H9 (cell line): ENCODE results near the gene MARK2. TPM values are rescaled to one million over a fixed set of nuclear protein-coding genes. Genes with fewer than 3 reads are reported as not detected.

Source experiments
- DNase-seq: peaks from one replicate; pipeline ENCODE4 v3.0.0-alpha.2; 2017
- H2AFZ ChIP-seq: one replicate; pipeline ENCODE4 v1.6.1; 2013; ENCODE audit warnings: mild to moderate bottlenecking, low read length, control low read depth, moderate library complexity
- H2AK5ac ChIP-seq: 2 replicates; pipeline ENCODE4 v1.6.1; 2013; ENCODE audit warnings: low read length, control low read depth, mixed read lengths; ENCODE audit not compliant: insufficient read length
- H2BK120ac ChIP-seq: one replicate; pipeline ENCODE4 v1.6.1; 2013; ENCODE audit warnings: low read depth, mild to moderate bottlenecking, low read length, control low read depth, inconsistent platforms; ENCODE audit not compliant: poor library complexity, severe bottlenecking
- H2BK12ac ChIP-seq: 2 replicates; pipeline ENCODE4 v1.6.1; 2013; ENCODE audit warnings: low read length, control low read depth, mixed read lengths, low read depth; ENCODE audit not compliant: insufficient read length
- H2BK15ac ChIP-seq: 2 replicates; pipeline ENCODE4 v1.6.1; 2013; ENCODE audit warnings: low read depth, low read length, control low read depth
- H2BK20ac ChIP-seq: one replicate; pipeline ENCODE4 v1.6.1; 2013; ENCODE audit warnings: low read depth, mild to moderate bottlenecking, low read length, control low read depth, inconsistent platforms; ENCODE audit not compliant: poor library complexity, severe bottlenecking
- H2BK5ac ChIP-seq: 2 replicates; pipeline ENCODE4 v1.6.1; 2013; ENCODE audit warnings: low read length, control low read depth, mixed read lengths; ENCODE audit not compliant: insufficient read length
- H3K14ac ChIP-seq: 2 replicates; pipeline ENCODE4 v1.6.1; 2013; ENCODE audit warnings: low read length, control low read depth; ENCODE audit not compliant: insufficient read depth
- H3K18ac ChIP-seq: 2 replicates; pipeline ENCODE4 v1.6.1; 2013; ENCODE audit warnings: low read depth, mild to moderate bottlenecking, mixed read lengths, low read length, control low read depth; ENCODE audit not compliant: insufficient read length
- H3K23ac ChIP-seq: 2 replicates; pipeline ENCODE4 v1.6.1; 2013; ENCODE audit warnings: low read length, control low read depth, mixed read lengths, low read depth; ENCODE audit not compliant: insufficient read length
- H3K23me2 ChIP-seq: 2 replicates; pipeline ENCODE4 v1.6.1; 2013; ENCODE audit warnings: low read depth, mild to moderate bottlenecking, mixed read lengths, low read length, control low read depth; ENCODE audit not compliant: insufficient read length, poor library complexity, severe bottlenecking
- H3K27ac ChIP-seq: 2 replicates; pipeline ENCODE4 v1.5.1; 2013; ENCODE audit warnings: low read length, control low read depth, mixed read lengths, low read depth; ENCODE audit not compliant: insufficient read length
- H3K27me3 ChIP-seq: 2 replicates; pipeline ENCODE4 v1.6.1; 2013; ENCODE audit warnings: low read length, control low read depth, inconsistent platforms; ENCODE audit not compliant: insufficient read depth
- H3K4ac ChIP-seq: 2 replicates; pipeline ENCODE4 v1.6.1; 2013; ENCODE audit warnings: low read depth, mild to moderate bottlenecking, control low read depth, inconsistent platforms, low read length, moderate library complexity
- H3K4me1 ChIP-seq: 2 replicates; pipeline ENCODE4 v1.6.1; 2013; ENCODE audit warnings: low read length, control low read depth, inconsistent platforms; ENCODE audit not compliant: insufficient read depth
- H3K4me2 ChIP-seq: 2 replicates; pipeline ENCODE4 v1.6.1; 2013; ENCODE audit warnings: low read length, control low read depth, mixed read lengths; ENCODE audit not compliant: insufficient read length, insufficient read depth
- H3K56ac ChIP-seq: 2 replicates; pipeline ENCODE4 v1.6.1; 2013; ENCODE audit warnings: low read depth, mild to moderate bottlenecking, mixed read lengths, low read length, control low read depth; ENCODE audit not compliant: insufficient read length
- H3K79me1 ChIP-seq: 2 replicates; pipeline ENCODE4 v1.6.1; 2013; ENCODE audit warnings: low read depth, mild to moderate bottlenecking, moderate library complexity, low read length, control low read depth, inconsistent platforms; ENCODE audit not compliant: insufficient read depth, poor library complexity, severe bottlenecking
- H3K79me2 ChIP-seq: 2 replicates; pipeline ENCODE4 v1.6.1; 2013; ENCODE audit warnings: low read length, control low read depth, inconsistent platforms; ENCODE audit not compliant: insufficient read depth
- H3K9ac ChIP-seq: 2 replicates; pipeline ENCODE4 v1.6.1; 2013; ENCODE audit warnings: low read length, control low read depth, mixed read lengths; ENCODE audit not compliant: insufficient read length; ENCODE audit errors: extremely low read depth
- H3K9me3 ChIP-seq: one replicate; pipeline ENCODE4 v1.6.1; 2013; ENCODE audit warnings: low read depth, low read length, inconsistent platforms; ENCODE audit not compliant: control insufficient read depth
- H3T11ph ChIP-seq: one replicate; pipeline ENCODE4 v1.6.1; 2013; ENCODE audit warnings: mild to moderate bottlenecking, low read length, control low read depth, inconsistent platforms
- H4K20me1 ChIP-seq: one replicate; pipeline ENCODE4 v1.6.1; 2013; ENCODE audit not compliant: control insufficient read depth, insufficient read length, insufficient read depth
- H4K5ac ChIP-seq: 2 replicates; pipeline ENCODE4 v1.6.1; 2013; ENCODE audit warnings: low read depth, mild to moderate bottlenecking, mixed read lengths, low read length, control low read depth; ENCODE audit not compliant: insufficient read length
- H4K8ac ChIP-seq: replicated peaks from 2 replicates; pipeline ENCODE4 v1.6.1; 2013; ENCODE audit warnings: low read length, control low read depth, mixed read lengths, low read depth; ENCODE audit not compliant: insufficient read length
- H4K91ac ChIP-seq: 2 replicates; pipeline ENCODE4 v1.6.1; 2013; ENCODE audit warnings: low read depth, mild to moderate bottlenecking, moderate library complexity, mixed read lengths, low read length, control low read depth; ENCODE audit not compliant: insufficient read length
- H3K27ac Mint-ChIP-seq, 3 experiments: 2 replicates in 2 of 3; 3 replicates in 1 of 3; pipeline ENCODE4 v1.8.0; 2020 to 2021; ENCODE audit warnings: mixed read lengths in 3 of 3, mild to moderate bottlenecking in 1 of 3, moderate library complexity in 1 of 3
- H3K27me3 Mint-ChIP-seq: 2 replicates; pipeline ENCODE4 v1.8.0; 2021; ENCODE audit warnings: low read depth, mild to moderate bottlenecking, moderate library complexity, mixed read lengths
- H3K36me3 Mint-ChIP-seq, 3 experiments: 2 replicates in 2 of 3; 3 replicates in 1 of 3; pipeline ENCODE4 v1.8.0; 2020 to 2021; ENCODE audit warnings: low read depth in 3 of 3, mixed read lengths in 3 of 3; ENCODE audit not compliant: insufficient read depth in 1 of 3
- H3K4me1 Mint-ChIP-seq, 2 experiments: 2 replicates each; pipeline ENCODE4 v1.8.0; 2020; ENCODE audit warnings: mixed read lengths in 2 of 2
- H3K4me3 Mint-ChIP-seq, 2 experiments: 2 replicates in 1 of 2; 3 replicates in 1 of 2; pipeline ENCODE4 v1.8.0; 2020 to 2021; ENCODE audit warnings: mild to moderate bottlenecking in 2 of 2, mixed read lengths in 2 of 2, moderate library complexity in 1 of 2
- H3K9me3 Mint-ChIP-seq, 2 experiments: 2 replicates in 1 of 2; 3 replicates in 1 of 2; pipeline ENCODE4 v1.8.0; 2020; ENCODE audit warnings: mild to moderate bottlenecking in 2 of 2, mixed read lengths in 2 of 2, moderate library complexity in 1 of 2
- WGBS: extraction: QIAGEN DNeasy Blood & Tissue Kit; methylation state at CpG from one replicate; pipeline ENCODE4 v1.1.7; 2013; ENCODE audit warnings: missing lambda C conversion rate, low lambda C conversion rate, mixed read lengths; ENCODE audit not compliant: insufficient read length; ENCODE audit errors: extremely low coverage; 5-methylcytosine and 5-hydroxymethylcytosine counted together
- total RNA-seq: library from RNA; stranded (reverse); gene quantifications from 2 replicates; pipeline ENCODE4 v1.2.1, GENCODE V29; 2021
- TF ChIP-seq, protein P1 (sequence below): fragments of 200-600 bp; sonication (generic); conservative IDR thresholded peaks from 3 replicates; pipeline ENCODE4 v1.8.0; 2021; ENCODE audit warnings: antibody characterized with exemption, mild to moderate bottlenecking

Gene MARK2
- total RNA-seq, 1 experiment from 2014 or later: 45.7 TPM

DNA sequence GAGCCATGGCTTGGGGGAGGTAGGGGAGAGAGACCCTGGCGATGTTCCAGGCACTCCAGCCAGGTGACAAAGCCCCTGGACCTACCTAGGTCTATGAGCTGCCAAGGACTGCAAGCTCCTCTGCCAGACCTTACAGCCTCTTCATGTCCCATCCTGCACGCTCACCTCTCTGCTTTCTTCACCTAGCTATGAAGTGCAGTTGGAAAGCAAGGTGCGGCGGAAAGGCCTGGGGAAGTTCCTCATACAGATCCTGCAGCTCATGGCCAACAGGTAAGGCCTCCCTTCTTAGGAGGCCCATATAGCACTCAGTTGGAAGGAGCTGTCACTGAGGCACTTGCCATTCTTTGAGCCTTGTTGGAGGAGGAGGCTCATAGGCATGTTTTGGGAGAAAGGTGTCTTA lies 113.7 kb downstream of the MARK2 start:
- Histone ChIP-seq H3K4ac (no peak overlapping the region), H4K91ac (no peak overlapping the region), H2AFZ (no peak overlapping the region), H3K27me3 (no peaks in the 10 kb centered on the region), H2BK15ac (no peak overlapping the region), H3K9ac (no peak overlapping the region), H3K79me2 (no peaks in the 10 kb centered on the region), H3K9me3 (no peaks in the 10 kb centered on the region), H3K79me1 (no peaks in the 10 kb centered on the region), H4K20me1 (no peaks in the 10 kb centered on the region), H3K23me2 (no peaks in the 10 kb centered on the region), H3K27ac (no peak overlapping the region), H3K23ac (no peak overlapping the region), H2AK5ac (no peak overlapping the region), H4K8ac (no peak overlapping the region), H2BK20ac (no peak overlapping the region), H2BK5ac (no peak overlapping the region), H3T11ph (no peak overlapping the region), H4K5ac (no peak overlapping the region), H2BK120ac (no peak overlapping the region), H3K4me2 (no peak overlapping the region), H3K4me1 (no peaks in the 10 kb centered on the region), H2BK12ac (no peak overlapping the region), H3K18ac (no peak overlapping the region), H3K14ac (no peak overlapping the region), H3K56ac (no peak overlapping the region)
- DNase-seq: no peak
- no peaks in the 10 kb centered on the region for H3K27me3 Mint-ChIP-seq
- peaks cover 4 to 14% of the 10 kb centered on the region in 2 experiments; a peak in 3 of 4 replicates for H3K4me1 Mint-ChIP-seq
- H3K27ac Mint-ChIP-seq: peak overlapping the region in 2 of 3 experiments; percentile 27 to 68; a peak in 3 of 7 replicates
- H3K4me3 Mint-ChIP-seq: no peak overlapping the region
- WGBS: no CpG with 5 or more reads among the region's 4 CpGs
- TF ChIP-seq, protein P1, sequence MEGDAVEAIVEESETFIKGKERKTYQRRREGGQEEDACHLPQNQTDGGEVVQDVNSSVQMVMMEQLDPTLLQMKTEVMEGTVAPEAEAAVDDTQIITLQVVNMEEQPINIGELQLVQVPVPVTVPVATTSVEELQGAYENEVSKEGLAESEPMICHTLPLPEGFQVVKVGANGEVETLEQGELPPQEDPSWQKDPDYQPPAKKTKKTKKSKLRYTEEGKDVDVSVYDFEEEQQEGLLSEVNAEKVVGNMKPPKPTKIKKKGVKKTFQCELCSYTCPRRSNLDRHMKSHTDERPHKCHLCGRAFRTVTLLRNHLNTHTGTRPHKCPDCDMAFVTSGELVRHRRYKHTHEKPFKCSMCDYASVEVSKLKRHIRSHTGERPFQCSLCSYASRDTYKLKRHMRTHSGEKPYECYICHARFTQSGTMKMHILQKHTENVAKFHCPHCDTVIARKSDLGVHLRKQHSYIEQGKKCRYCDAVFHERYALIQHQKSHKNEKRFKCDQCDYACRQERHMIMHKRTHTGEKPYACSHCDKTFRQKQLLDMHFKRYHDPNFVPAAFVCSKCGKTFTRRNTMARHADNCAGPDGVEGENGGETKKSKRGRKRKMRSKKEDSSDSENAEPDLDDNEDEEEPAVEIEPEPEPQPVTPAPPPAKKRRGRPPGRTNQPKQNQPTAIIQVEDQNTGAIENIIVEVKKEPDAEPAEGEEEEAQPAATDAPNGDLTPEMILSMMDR: no peak
- no peaks in the 10 kb centered on the region for H3K9me3 Mint-ChIP-seq
- H3K36me3 Mint-ChIP-seq: peaks cover 41 to 73% (median 66%) of the 10 kb centered on the region in 3 experiments
